Keratinocyte (primary cell): ENCODE results near the gene SLC38A8.

Experiments
- CTCF ChIP-seq, 3 experiments: IDR thresholded peaks in 1 of 3; conservative IDR thresholded peaks in 1 of 3; optimal IDR thresholded peaks in 1 of 3; 2 replicates in 2 of 3; 3 replicates in 1 of 3; pipeline versions ENCODE3 to v1.5.1; 2011; ENCODE audit warnings: low read length in 3 of 3, mild to moderate bottlenecking in 3 of 3, moderate library complexity in 2 of 3, control low read depth in 1 of 3, inconsistent platforms in 1 of 3; ENCODE audit not compliant: insufficient read depth in 2 of 3; ENCODE audit errors: extremely low read depth in 1 of 3
- EZH2 ChIP-seq: IDR thresholded peaks from one replicate; pipeline ENCODE4 v1.6.1; 2012; ENCODE audit warnings: inconsistent platforms, mild to moderate bottlenecking, low read length, moderate library complexity

- TF ChIP-seq CTCF (optimal IDR thresholded peaks at IDR 0.05 in 1 of 3, IDR thresholded peaks at IDR 0.05 in 1 of 3, conservative IDR thresholded peaks at IDR 0.05 in 1 of 3; ENCODE audit: extremely low read depth in 1 of 3, insufficient read depth in 2 of 3, low read length in 3 of 3), result peak; percentile 91 to 98 (median 94)
- no peak for TF ChIP-seq EZH2
Observed at GRCh38 chr16:84084570-84085270, 42.1 kb upstream of the SLC38A8 start.
